Ovary (tissue), 9 donors: ENCODE results near the gene AFAP1. TPM values are rescaled to one million over a fixed set of nuclear protein-coding genes. Genes with fewer than 3 reads are reported as not detected.

Source experiments
- DNase-seq, 5 donors: peaks; one replicate each; pipeline ENCODE4 v3.0.0-alpha.2; 2019 to 2020
- H3K27ac ChIP-seq, 2 donors: fragments of 200-600 bp; one replicate each; pipeline versions ENCODE4 v1.5.1 to v1.8.0; 2019 to 2022
- H3K27me3 ChIP-seq: fragments of 200-600 bp; one replicate; pipeline ENCODE4 v1.8.0; 2022
- H3K36me3 ChIP-seq: fragments of 200-600 bp; sonication (generic); one replicate; pipeline ENCODE4 v1.5.1; 2019
- H3K4me1 ChIP-seq: one replicate; pipeline ENCODE4 v1.8.1; 2013; ENCODE audit warnings: mild to moderate bottlenecking, moderate library complexity; ENCODE audit not compliant: insufficient read depth
- H3K4me3 ChIP-seq: fragments of 200-600 bp; sonication (generic); one replicate; pipeline ENCODE4 v1.5.1; 2017
- H3K9me3 ChIP-seq, 2 donors: fragments of 200-600 bp in 1 of 2; sonication (generic) in 1 of 2; one replicate each; pipeline versions ENCODE4 v1.5.1 to v1.8.1; 2013 to 2019; ENCODE audit warnings: mild to moderate bottlenecking in 1 of 2, moderate library complexity in 1 of 2
- EP300 ChIP-seq: sonication (generic); formaldehyde crosslinking; IDR thresholded peaks from one replicate; pipeline ENCODE4 v1.6.1; 2017; ENCODE audit warnings: antibody characterized with exemption
- POLR2A ChIP-seq: fragments of 450-650 bp; IDR thresholded peaks from one replicate; pipeline ENCODE4 v1.6.1; 2017; ENCODE audit warnings: antibody characterized with exemption, mild to moderate bottlenecking, moderate library complexity
- WGBS, 3 donors: extraction: QIAGEN DNeasy Blood & Tissue Kit in 1 of 3; methylation state at CpG; one replicate each; pipeline versions ENCODE4 v1.1.5 to v1.1.7; 2013 to 2017; 5-methylcytosine and 5-hydroxymethylcytosine counted together
- intact Hi-C, 4 donors: fragments of 100-400 bp; cut with DNase I; formaldehyde crosslinking; loops; one replicate each; pipeline versions ENCODE4 v1.11.0 to v1.15.1; 2022 to 2023
- polyA plus RNA-seq, 2 donors: library from polyadenylated mRNA; stranded (reverse); fragments of 200-250 nt in 1 of 2; fragments of 350-450 nt in 1 of 2; fragmentation: Illumina TruSeq in 1 of 2; extraction: RNeasy Lipid Tissue Mini Kit (QIAGEN cat#74804) in 1 of 2; gene quantifications; one replicate each; pipeline ENCODE4 v1.2.3, GENCODE V29; 2013 to 2014
- total RNA-seq, 7 donors: library from RNA; depleted of rRNA in 2 of 7; stranded (reverse); fragments of >200 nt in 2 of 7; fragmentation: NEBNext Ultra II Directional in 3 of 7; extraction: Animal tissue kit (Norgen Biotek cat#: 25700) in 3 of 7; gene quantifications; one replicate each; pipeline versions ENCODE4 v1.1.0 to v1.2.4, GENCODE V29; 2016 to 2023
- TF ChIP-seq, protein P1 (sequence below), 3 donors: fragments of 450-650 bp in 2 of 3; fragments of 200-600 bp in 1 of 3; IDR thresholded peaks; one replicate each; pipeline versions ENCODE4 v1.5.1 to v1.8.0; 2016 to 2022; ENCODE audit warnings: antibody characterized with exemption in 3 of 3, mild to moderate bottlenecking in 1 of 3
- donor health status: DM: no; HTN: no; CAD: no; lungs with moderate emphysema.
- donor health status: DM: no; HTN: no; CAD: no.
- donor health status: Bipolar disorder and iron deficiency.
- donor health status: DM: yes; HTN: yes; CAD: no.
- donor health status: DM: no; HTN: no; CAD: no.
- donor health status: DM: yes; HTN: yes; CAD: no.

AFAP1 gene
- total and polyA plus RNA-seq, 9 donors, result 8.6 to 42.3 (median 23.0) TPM

DNA sequence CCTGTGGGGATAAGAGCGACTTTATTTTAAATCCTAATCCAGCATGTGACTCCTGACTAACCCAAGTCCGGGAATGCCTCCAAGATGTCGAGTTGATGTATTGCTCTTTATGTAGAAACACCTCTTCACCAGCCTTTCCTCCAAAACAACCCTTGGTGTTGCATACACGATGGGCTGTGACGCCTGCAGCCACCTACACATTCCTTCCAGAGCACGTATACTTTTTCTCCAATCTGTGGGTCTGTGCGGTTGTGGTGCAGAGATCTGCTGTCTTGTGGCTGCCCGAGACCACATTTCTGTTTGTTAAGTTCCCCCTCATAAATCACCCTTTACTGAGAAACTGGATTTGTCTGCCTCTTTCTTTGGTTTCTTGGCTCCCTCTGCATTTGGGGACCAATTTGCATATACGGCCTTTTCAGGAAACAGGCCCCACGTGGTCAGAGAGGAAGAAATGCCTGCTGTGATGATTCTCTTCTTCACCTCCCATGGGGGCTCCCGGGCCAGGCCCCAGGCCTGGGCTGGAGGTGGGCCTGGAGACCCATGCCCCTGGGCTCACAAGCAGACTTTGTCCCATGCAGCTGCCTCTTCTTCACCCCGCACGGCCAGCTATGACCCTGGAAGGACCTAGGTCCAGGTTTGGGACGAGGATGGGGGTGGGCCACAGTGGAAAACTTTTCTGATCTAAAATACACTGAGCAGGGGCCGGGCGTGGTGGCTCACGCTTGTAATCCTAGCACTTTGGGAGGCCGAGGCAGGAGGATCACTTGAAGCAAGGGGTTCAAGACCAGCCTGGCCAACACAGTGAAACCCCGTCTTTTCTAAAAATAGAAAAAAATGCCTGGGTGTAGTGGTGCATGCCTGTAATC, 21.4 kb upstream of the AFAP1 start:
- H3K4me3 ChIP-seq, result no peak overlapping the region
- peaks cover 15% of the 10 kb centered on the region for H3K4me1 ChIP-seq
- TF ChIP-seq POLR2A (no peak), EP300 (no peak)
- no peaks in the 10 kb centered on the region for H3K9me3 ChIP-seq
- H3K27me3 ChIP-seq, result no peaks in the 10 kb centered on the region
- peak in 4 of 5 donors; percentile 51 to 84 (median 76) for DNase-seq
- WGBS, 3 donors, result 42 to 44% (median 43%) methylated on average over 19 of the region's 19 CpGs
- H3K27ac ChIP-seq, result peak overlapping the region in 1 of 2 donors; percentile 58
- intact Hi-C loops, result no loop called here
- no peaks in the 10 kb centered on the region for H3K36me3 ChIP-seq

DNA sequence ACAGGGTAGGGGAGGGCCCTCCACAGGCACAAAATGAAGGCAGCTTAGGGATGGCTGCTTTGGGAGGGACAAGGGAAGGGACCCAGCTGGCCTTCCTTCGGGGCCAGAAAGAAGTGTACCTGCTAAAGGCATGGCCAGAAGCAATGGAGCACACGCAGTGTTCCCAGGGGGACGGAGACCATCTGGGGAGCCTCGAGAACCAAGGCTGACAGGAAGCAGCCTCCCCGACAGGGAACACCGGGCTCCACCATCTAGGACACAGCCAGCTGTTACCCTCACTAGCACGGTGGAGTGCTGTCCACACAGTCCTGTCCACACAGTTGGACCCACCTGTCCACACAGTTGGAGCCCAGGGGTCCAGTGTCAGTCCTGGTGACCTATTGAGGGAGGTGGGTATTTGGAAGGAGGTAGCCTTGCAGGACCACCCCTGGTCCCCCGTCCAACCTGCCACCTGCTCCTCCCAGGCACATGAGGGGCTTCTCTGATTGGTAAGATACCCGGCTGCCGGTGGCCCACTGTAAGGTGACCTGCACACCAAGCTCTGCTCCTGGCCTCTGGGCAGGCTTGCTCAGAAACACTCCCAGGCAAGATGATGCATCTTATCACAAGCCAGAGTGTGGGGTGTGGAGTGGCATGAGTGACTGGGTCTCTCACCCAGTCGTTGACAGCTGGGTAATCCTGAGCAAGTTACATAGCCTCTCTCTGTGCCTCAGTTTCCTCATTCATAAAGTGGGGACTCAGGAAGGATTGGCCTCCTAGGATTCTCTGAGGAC, 20.5 kb upstream of the AFAP1 start:
- H3K27ac ChIP-seq, result peak overlapping the region; percentile 2 to 58
- H3K4me1 ChIP-seq, result peaks cover 15% of the 10 kb centered on the region
- H3K9me3 ChIP-seq, result no peaks in the 10 kb centered on the region
- TF ChIP-seq EP300, result no peak
- TF ChIP-seq, protein P1, sequence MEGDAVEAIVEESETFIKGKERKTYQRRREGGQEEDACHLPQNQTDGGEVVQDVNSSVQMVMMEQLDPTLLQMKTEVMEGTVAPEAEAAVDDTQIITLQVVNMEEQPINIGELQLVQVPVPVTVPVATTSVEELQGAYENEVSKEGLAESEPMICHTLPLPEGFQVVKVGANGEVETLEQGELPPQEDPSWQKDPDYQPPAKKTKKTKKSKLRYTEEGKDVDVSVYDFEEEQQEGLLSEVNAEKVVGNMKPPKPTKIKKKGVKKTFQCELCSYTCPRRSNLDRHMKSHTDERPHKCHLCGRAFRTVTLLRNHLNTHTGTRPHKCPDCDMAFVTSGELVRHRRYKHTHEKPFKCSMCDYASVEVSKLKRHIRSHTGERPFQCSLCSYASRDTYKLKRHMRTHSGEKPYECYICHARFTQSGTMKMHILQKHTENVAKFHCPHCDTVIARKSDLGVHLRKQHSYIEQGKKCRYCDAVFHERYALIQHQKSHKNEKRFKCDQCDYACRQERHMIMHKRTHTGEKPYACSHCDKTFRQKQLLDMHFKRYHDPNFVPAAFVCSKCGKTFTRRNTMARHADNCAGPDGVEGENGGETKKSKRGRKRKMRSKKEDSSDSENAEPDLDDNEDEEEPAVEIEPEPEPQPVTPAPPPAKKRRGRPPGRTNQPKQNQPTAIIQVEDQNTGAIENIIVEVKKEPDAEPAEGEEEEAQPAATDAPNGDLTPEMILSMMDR (IDR thresholded peaks at IDR 0.05), result no peak
- no peak for TF ChIP-seq POLR2A
- no peak for DNase-seq
- intact Hi-C loops, result no loop called here
- no peak overlapping the region for H3K4me3 ChIP-seq
- no peaks in the 10 kb centered on the region for H3K27me3 ChIP-seq
- no peaks in the 10 kb centered on the region for H3K36me3 ChIP-seq
- 62 to 64% (median 64%) methylated on average over 11 of the region's 11 CpGs for WGBS, 3 donors

DNA sequence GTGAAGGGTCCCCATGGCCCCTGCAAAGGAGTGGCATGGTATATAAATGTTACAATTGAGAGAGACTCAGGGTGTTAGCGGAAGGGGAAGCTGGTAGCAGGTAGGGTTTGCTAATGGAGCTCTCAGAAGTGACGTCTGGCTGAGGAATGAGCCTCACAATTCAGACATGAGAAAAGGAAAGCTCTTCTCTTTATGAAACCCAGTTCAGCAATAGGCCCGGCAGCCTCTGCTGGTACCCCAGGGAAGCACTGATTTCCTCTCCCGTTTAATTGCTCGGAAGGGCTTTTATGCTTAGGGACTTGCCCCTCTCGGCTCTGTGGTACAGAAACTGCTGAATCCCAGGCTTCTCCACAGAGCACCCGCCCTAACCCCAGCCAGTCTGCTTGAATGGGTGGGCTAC, 19.4 kb upstream of the AFAP1 start:
- H3K4me3 ChIP-seq, result no peak overlapping the region
- peaks cover 15% of the 10 kb centered on the region for H3K4me1 ChIP-seq
- peak in 1 of 5 donors; percentile 19 for DNase-seq
- no peaks in the 10 kb centered on the region for H3K36me3 ChIP-seq
- TF ChIP-seq, protein P1 (IDR thresholded peaks at IDR 0.05), result no peak
- H3K27ac ChIP-seq, result no peak overlapping the region
- intact Hi-C loops, result no loop called here
- H3K27me3 ChIP-seq, result no peaks in the 10 kb centered on the region
- no peaks in the 10 kb centered on the region for H3K9me3 ChIP-seq
- 90 to 94% (median 93%) methylated on average over 7 of the region's 7 CpGs for WGBS, 3 donors

DNA sequence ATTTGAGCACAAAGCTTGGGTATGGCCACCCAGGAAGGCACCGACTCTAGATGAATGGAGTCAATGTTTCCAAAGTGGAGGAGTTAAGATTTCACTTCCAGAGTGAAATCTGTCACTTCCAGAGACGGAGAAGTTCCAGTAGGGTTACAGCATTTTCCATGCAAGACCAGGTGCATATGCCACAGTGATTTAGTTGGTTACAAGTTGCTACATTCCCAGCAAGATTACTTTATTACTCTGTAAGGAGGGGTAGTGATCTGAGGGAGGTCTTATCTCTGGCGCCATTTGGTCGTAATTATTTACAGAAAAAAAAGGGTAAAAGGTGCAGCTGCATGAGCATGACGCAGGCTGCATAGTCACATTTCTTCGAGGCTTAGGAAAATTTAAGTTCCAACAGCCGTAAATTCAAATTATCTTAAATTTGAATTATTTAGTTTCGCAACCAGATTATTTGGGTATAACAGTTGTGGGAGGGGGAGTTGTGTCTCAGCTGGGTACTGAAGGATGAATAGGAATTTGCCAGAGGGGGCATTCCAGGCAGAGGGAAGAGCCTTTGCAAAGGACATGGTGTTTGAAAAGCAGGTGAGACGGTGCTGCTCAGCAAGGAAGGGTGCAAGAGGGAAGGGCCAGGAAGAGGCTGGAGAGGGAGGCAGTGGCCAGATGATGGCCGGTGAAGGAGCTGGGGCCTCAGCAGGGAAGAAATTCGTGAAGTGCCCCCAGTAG, 17.4 kb upstream of the AFAP1 start:
- 43 to 58% (median 52%) methylated on average over 11 of the region's 11 CpGs for WGBS, 3 donors

More for the DNA sequence above, 17.4 kb upstream of the AFAP1 start:
- Histone ChIP-seq H3K27ac (no peak overlapping the region), H3K9me3 (no peaks in the 10 kb centered on the region), H3K4me1 (peaks cover 15% of the 10 kb centered on the region), H3K4me3 (no peak overlapping the region), H3K36me3 (no peaks in the 10 kb centered on the region), H3K27me3 (no peaks in the 10 kb centered on the region)
- DNase-seq, result peak in 1 of 5 donors; percentile 9
- no peak for TF ChIP-seq EP300
- TF ChIP-seq, protein P1 (IDR thresholded peaks at IDR 0.05), result no peak
- no peak for TF ChIP-seq POLR2A
- intact Hi-C loops, result no loop called here
